ENCODE measurements around the gene CDC42BPG.
A peak's percentile ranks its signal among the peaks of the same experiment; 100 is the strongest.

CDC42BPG gene, protein sequence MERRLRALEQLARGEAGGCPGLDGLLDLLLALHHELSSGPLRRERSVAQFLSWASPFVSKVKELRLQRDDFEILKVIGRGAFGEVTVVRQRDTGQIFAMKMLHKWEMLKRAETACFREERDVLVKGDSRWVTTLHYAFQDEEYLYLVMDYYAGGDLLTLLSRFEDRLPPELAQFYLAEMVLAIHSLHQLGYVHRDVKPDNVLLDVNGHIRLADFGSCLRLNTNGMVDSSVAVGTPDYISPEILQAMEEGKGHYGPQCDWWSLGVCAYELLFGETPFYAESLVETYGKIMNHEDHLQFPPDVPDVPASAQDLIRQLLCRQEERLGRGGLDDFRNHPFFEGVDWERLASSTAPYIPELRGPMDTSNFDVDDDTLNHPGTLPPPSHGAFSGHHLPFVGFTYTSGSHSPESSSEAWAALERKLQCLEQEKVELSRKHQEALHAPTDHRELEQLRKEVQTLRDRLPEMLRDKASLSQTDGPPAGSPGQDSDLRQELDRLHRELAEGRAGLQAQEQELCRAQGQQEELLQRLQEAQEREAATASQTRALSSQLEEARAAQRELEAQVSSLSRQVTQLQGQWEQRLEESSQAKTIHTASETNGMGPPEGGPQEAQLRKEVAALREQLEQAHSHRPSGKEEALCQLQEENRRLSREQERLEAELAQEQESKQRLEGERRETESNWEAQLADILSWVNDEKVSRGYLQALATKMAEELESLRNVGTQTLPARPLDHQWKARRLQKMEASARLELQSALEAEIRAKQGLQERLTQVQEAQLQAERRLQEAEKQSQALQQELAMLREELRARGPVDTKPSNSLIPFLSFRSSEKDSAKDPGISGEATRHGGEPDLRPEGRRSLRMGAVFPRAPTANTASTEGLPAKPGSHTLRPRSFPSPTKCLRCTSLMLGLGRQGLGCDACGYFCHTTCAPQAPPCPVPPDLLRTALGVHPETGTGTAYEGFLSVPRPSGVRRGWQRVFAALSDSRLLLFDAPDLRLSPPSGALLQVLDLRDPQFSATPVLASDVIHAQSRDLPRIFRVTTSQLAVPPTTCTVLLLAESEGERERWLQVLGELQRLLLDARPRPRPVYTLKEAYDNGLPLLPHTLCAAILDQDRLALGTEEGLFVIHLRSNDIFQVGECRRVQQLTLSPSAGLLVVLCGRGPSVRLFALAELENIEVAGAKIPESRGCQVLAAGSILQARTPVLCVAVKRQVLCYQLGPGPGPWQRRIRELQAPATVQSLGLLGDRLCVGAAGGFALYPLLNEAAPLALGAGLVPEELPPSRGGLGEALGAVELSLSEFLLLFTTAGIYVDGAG (N-terminal part only)

DNA sequence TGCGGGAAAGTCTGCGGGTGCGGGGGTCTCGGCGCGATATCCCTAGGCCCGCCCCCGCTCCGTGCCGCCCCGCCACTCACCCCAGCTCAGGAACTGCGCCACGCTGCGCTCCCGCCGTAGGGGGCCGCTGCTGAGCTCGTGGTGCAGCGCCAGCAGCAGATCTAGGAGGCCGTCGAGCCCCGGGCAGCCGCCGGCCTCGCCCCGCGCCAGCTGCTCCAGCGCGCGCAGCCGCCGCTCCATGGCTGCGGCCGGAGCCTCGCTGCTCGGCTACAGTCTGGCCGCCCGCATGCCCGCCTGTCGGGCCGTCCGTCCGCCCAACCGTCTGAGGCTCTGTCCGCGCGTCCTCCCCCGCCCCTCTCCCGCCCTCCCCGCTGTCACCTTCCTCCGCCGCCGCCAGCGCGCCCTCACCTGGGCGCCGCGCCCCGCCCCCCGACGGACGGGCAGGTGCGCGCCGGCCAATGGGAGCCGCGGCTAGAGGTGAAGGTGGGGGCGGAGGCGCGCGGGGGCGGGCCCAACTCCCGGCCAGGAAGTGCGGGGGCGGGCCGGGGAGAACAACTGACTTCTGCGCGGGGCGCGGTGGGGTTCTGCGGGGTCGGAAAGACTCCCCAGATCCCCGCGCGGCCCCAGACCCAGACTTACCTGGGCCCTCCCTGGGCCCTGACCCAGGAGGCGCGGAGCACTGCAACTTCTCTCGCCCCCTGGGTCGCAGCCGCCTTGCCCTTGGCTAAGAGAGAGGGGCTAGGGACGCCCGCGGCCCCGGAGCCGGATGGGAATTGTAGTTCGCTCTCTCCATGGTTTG, at the start of gene CDC42BPG:
TSS of gene CDC42BPG (minus strand) at position 324 of the 799 bp plus-strand sequence. CDS start at position 240, 84 bp downstream.
- peak; percentile 67 to 70 for DNase-seq

DNA sequence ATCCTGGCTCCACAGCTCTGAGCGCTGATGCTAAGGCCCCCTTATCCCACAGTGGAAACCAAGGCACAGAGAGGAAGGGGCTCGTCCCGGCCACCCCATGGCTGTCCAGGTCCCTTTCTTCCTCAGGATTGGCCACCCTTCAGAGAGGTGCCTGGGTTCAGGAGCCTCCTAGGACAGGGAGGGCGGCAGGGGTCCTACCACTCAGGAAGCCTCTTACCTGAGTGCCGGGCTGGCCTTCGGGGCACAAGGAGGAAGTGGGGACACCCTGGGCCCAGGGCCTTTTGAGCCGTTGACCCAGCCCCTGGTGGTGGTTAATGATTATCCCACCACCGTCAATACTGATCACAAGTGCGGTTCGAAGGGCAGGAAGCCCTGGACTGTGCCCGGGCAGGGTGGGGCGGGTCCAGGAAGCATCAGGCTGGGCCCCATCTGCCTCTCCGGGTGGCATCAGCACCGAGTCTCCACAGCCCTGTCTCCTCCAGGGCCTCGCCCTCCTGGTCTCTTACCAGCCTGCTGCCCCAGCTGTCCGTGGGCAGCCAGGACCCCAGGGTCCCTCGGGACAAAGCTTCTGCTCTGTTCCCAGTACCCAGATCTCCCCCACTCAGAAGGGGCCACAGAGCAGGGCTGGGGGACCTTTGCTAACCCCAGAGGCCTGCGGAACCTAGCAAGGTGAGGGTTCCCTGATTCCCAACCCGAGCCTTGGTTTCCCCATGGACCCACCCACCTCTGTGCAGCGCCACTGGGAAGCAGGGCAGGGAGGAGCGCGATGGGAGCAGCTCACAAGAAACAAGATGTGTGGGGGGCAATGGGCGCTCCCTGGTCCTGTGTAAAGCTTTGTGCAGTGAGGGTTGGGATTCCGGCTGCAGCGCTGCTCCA, 49.0 kb upstream of the CDC42BPG start:
- no peak for DNase-seq

DNA sequence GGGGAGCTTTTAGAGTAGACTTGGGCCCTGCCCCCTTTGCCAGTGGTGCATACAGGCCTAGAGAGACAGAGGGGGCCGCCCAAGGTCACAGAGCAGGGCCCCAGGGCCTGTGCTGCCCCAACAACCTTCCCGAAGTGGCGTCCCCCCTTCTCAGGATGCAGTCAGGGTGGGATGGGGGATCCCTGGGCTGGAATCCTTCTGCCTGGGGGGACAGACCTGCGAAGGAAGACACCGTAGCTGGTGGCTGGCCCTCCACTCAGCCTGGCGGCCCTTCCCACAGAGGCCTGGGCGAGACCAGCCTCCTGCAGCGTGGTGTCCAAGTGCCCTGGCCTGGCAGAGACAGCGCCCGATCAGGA, 48.4 kb upstream of the CDC42BPG start:
- DNase-seq: no peak

DNA sequence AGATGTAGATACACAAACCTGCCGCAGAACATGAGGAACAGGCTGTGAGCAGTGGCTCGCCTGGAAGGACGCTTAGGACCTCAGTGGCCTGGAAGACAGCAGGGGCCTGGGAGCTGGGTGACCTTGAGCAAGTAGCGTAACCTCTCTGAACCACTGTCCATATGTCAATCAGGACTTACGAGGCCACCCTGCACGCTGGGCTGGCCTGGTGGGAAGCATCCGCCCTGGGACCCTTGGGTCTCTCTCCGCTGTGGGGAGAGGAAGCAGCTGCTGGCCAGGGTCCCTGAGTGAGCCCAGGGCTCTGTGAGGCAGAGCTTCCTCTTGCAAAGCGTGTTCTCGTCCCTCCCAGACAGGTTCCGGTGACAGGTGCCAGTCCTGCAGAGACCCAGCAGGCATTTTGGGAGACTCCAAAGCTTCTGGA, 48.0 kb upstream of the CDC42BPG start:
- no peak for DNase-seq

DNA sequence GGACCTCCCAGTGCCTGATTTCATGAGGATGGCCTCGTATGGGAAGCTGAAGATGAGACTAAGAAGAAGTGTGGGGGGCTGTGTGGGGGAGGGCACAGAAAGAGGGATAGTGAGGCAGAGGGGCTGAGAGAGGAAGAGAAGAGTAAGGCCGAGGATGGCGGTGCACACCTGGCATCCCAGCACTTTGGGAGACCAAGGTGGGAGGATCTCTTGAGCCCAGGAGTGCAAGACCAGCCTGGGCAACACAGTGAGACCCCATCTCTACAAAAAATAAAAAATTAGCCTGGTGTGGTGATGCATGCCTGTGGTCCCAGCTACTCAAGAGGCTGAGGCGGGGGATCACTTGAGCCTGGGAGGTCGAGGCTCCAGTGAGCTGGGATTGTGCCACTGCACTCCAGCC, 47.4 kb upstream of the CDC42BPG start:
- no peak for DNase-seq

DNA sequence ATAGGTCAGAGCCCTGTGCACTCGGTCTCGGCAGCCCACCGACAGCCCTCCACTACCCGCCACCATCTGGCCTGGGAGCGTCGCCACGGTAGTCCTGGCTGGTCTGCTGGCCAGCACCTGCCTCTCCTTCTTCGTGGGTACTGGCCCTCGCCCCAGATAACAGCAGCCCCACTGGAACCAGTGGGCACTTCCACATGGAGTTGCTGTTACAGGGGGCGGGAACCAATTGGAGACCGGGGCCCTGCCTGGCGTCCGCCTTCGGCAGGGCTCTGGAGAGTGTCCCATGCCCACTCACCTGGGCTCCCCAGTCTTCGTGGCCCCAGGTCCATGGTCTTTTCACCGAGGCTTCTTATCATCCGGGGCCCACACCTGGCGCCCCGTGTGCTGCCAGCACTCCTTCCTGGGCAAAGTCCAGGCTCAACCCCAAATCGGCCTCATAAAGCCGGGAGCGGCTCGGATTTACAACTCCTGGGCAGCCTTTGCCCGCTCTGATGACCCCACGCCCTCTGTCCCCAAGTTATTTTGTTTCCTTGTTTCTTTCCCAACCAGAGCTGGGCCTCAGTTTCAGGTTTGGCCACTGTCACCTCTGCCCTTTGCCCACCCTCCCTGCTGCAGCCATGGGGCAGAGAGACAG, 46.9 kb upstream of the CDC42BPG start:
- DNase-seq: no peak

DNA sequence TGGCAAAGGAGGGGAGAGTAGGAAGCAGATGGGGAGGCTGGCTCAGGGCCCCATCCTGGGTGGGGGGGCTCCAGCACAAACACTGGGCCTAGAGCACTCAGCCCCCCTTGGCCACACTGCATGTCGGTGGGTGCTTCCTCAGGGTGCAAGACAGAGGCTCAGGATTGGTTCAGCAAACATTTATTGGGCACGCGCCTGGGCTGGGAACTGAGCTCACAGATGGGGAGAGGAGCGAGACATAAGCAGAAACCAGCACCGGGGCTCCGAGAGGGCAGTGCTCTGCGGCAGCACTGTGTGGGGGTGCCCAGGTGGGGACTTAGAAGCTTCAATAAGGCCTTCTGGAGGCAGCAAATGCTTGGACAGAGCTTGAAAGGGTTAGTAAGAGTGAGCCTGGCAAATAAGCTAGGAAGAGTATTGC, 46.1 kb upstream of the CDC42BPG start:
- DNase-seq: no peak

DNA sequence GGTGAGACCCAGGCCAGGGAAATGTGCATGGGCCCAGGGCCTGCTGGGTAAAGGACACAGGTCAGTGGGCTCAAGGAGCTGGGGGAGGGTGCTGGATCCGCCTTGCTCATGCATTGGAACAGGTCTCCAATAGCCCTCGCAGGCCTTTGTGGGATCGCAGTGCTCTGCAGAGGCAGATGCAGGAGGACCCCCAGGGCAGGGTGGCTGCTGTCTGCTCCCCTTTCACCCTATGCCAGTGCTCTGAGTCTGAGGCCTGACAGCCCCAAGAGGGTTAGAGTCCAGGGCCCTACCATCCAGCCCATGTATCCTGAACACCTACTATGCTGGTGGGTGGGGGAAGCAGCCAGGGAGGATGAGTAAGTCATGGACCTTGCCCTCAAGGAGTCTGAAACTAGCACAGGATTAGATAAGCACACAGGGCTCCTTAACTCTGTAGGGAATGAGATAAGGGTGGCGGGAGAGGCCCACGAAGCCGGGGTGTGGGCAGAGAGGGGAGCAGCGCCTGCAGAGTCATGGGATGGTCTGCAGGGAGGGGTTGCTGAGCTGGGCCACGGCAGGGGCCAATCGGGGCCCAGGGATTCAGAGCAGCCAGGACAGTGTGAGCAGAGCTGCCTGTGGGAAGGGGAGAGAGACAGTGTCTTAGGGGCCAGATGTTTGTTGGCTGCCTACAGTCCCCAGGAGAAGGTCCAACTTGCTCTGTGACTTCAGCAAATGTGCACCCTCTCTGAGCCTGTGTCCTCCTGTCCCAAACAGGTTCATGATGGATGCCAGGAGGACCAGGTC, 44.5 kb upstream of the CDC42BPG start:
- DNase-seq: no peak

DNA sequence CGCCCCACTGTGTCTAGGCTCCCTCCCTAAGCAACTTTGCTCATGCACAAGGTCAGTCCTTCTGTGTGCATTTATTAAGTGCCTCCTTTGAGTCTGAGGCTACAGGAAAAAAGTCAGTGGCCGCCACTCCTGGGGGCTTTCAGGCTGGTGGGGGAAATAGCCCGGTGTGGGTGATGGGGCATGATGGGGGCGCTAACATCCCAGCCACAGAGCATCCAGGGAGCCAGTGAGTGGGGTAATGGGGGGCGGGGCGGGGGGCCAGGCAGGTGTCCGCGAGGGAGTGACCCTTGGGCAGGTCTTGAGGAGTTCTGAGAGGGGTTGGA, 43.9 kb upstream of the CDC42BPG start:
- no peak for DNase-seq

DNA sequence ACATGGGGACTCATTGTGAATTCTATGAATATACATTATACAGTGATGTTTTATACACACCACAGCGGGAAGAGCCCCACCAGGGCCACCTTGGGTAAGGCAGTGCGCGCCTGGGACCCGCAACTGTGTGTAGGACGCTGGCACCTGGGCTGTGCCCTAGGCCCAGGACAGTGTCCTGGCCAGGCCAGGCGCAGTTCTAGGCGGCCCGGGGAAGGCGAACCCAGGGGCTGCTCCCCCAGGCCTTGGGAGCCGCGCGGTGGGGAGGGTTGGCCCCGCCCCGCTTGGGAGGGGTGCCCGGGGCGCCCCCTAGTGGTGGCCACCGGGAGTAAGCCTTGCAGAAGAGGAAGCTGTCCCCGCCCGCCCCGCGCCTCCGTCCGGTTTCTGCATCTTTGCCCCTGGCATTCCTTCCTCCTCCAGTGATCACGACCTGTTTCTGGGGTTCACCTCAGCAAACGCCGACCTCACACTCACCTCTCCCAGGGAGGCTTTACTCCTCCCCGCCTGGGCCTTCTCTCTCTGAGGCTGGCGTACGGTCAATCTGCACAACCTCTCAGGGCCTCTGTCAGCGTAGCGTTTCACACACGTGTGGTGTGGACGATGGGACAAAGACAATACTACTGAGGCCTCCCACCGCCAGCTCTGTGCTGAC, 43.4 kb upstream of the CDC42BPG start:
- DNase-seq: peak; percentile 89 to 90

DNA sequence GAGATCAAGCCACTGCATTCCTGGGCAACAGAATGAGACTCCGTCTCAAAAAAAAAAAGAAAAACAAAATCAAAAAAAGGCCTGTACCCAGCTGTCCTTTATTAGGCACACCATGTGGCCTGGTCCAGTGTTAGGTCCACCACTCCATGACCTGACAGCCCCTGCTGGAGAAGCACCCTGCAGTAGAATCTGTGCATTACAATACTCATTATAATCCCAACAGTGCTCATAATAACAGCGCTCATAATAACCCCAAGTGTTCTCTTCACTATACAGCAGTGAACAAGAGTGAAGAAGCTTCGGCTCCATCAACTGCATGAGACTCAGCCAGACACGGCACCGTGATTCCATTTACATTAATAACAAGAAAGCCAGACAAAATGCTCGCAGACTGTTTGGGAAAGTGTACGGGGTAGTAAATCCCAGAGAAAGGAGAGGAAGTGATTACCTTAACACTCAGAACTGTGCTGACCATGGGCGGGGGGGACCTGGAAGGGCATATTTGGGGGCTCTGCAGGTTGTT, 42.8 kb upstream of the CDC42BPG start:
- DNase-seq: no peak

DNA sequence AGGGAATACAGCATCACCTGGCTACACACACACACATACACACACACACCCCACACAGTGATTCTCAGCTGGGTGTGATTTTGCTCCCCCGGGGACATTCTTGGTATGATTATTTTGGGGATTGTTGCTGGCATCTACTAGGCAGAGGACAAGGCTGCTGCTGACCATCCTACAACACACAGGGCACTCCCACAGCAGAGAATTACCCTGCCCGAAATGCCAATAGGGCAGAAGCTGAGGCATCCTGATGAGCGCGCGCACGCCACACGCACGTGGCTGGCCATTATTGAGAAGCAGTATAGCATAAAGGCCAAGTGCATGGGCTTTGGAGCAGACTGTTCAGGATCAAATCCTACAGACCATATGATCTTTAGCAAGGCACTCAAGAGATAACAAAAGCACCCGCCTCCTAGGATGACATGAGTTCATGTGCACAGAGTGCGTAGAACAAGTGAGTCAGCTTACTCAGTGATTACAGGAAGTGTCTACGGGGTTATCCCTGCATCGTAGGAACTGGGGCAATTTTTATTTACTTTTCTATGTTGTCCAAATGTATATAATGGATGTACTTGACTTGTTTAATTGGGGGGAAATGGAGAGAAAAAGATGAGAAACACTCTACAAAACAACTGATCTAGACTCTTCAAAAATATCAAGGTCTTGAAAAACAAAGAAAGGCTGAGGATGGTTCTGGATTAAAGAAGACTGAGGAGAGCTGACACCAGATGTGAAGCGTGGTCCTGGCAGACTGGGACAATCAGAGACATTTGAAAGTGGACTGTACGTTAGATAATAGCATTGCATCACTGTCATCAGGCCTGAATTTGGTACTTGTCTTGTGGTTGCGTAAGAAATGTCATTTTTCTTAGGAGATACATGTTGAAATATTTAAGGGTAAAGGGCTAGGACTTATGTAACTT, 41.2 kb upstream of the CDC42BPG start:
- peak in 1 of 2 donors; percentile 46 for DNase-seq

DNA sequence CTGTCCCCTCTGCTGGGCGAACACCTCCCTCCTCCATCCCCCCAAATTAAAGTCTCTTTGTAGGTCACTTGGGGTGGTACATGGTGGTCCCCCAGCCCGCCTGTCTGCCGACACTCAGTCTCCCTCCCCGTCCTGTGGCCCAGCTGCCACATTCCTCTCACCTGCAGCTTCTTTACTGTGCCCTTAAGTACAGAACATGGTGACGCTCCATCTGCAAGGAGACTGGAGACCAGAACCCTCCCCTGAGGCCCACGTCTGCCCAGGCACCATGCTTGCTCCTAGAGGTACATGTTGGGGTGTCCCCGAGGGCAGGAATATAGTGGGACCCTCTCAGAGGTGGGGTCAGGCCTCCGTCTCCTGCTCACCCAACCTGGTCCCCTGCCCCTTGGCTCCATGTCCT, 39.6 kb upstream of the CDC42BPG start:
- no peak for DNase-seq

DNA sequence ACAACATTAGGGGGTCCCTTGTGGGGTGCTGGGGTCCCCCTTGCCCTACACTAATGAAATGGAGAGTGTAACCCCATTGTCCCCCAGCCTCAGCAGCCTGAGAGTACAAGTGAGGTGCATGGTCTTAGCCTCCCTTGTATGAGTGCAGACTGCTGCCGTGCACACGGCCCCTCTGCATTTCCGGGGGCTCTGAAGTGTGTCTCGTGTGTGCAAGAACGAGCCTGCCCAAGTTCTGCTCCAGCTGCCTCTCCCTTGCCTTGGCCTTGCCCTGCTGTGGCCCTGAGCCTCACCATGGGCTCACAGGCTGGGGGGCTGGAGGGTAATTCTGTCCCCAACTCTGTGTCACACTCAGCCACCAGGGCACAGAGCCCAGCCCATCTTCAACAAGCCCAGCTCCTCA, 39.1 kb upstream of the CDC42BPG start:
- no peak for DNase-seq

DNA sequence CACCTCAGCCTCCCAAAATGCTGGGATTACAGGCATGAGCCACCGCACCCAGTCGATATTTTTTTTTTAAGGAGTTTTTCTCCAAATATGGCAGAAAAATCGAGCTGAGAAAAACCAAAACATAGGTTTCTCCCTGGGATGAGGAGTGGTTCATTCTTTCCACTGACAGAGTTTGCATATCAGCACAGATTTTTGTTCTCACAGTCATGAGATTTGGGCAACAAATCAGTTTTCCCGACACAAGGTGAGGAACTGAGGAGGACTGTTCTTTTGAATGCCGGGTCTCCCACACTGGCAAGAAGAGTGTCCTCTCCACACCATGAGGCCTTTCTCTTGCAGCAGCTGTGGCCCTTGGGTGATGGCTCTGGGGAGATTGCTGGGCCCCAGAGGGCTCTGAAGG, 37.8 kb upstream of the CDC42BPG start:
- no peak for DNase-seq

DNA sequence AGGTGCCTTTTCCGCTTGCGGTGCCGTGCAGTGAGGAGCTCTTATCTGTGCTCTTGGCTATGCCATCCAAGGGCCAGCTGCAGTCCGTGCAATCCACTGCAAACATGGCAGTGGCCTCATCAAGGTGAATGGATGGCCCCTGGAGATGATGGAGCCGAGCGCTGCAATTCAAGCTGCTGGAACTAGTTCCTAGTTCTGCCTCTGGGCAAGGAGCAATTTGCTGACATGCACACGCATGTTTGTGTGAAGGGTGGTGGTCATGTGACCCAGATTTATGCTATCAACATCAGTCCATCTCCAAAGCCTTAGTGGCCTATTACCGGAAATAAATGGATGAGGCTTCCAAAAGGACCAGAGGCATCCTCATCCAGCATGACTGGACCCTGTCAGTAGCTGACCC, 37.0 kb upstream of the CDC42BPG start:
- no peak for DNase-seq

DNA sequence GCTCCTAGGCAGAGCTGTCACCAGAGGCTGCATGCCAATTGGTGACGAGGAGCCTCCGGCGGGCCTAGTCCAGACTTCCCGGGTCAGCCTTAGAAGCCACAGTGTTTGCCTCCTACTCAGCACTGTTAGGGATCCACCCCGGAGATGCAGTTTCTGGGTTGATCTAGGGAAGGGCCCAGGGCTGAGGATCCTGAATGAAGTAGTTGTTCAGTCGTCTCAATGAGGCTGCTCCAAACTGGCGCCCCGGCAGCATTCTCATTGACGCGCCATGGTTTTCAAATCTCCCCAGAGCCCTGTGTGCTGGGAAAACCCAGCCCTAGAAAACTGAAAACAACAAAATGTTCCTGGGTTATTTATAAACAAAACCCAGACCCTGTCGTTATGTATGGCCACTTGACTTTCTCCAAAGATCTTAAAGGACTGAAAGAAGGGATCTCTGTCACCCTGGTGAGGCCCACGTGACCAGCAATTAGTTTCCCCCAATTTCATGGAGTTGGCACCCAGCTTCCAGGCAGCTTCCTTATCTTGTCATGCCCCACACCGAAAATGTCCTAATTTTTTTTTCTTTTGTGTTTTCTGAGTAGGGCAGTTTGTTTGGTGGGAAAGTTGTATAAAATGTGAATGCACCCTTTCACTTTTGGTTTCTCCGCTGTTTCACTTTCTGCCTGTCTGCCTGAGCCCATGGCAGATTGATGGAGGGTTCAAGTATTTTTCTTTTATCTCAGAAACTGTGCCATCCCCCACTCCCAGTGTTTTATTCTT, 36.0 kb upstream of the CDC42BPG start:
- no peak for DNase-seq

Data from stimulated activated CD4-positive, alpha-beta T cell treated with anti-CD3 and anti-CD28 coated beads, Interleukin-2, amount 100 ng/mL, for 24 hours (primary cell).